GM18507 (cell line): ENCODE measurements around the gene DVL2.
"Not testable (repeated sequence)": the region's sequence is repeated elsewhere in the genome, so short reads cannot be mapped to it uniquely, and the experiment has no call there.

Experiments
- DNase-seq: peaks from one replicate; pipeline ENCODE4 v3.0.0; 2011; ENCODE audit warnings: low read depth; ENCODE audit not compliant: insufficient read length; ENCODE audit errors: extremely low spot score
- FAIRE-seq: peaks from 2 replicates; lab custom pipeline; 2011; peaks lifted over from hg19 to GRCh38; lab: Jason Lieb, UNC

The DVL2 gene

DNA sequence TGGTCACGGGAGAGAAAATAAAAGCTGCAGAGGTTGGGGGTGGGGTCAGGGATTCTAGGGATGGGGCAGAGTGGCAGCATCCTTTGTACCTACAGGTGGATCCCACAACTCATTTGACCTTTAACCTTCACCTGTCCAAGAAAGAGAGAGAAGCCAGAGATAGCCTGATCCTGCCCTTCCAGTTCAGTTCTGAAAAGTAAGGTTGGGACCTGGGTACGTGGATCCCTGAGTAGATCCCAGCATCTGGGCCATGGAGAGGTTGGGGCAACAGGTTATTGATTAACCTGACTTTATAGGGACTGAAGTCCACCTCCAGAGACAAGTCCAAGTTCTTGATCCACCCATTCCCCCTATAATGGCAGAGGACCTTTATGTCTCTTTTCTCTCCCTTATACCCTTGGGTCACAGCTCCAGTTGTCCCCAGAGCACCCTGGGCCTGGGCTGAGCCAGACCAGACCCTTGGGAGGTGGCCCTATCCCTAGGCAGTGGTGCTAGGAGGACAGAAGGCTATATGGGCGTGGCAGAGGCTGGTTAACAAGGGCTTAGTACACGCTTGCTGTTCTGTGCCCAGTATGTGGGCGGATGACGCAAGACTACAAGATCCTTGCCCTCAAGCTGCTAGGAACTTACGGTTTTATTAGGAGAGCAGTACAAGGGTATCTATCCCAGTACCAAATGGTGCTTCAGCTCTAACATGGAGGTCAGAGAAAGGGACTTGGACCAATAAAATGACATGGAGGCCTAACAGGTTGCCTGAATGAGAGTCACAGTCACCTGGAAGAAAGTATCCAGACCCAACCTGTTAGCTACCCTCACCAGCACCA is 24.6 kb upstream of the DVL2 start:
- DNase-seq = no peak
- FAIRE-seq = no peak

DNA sequence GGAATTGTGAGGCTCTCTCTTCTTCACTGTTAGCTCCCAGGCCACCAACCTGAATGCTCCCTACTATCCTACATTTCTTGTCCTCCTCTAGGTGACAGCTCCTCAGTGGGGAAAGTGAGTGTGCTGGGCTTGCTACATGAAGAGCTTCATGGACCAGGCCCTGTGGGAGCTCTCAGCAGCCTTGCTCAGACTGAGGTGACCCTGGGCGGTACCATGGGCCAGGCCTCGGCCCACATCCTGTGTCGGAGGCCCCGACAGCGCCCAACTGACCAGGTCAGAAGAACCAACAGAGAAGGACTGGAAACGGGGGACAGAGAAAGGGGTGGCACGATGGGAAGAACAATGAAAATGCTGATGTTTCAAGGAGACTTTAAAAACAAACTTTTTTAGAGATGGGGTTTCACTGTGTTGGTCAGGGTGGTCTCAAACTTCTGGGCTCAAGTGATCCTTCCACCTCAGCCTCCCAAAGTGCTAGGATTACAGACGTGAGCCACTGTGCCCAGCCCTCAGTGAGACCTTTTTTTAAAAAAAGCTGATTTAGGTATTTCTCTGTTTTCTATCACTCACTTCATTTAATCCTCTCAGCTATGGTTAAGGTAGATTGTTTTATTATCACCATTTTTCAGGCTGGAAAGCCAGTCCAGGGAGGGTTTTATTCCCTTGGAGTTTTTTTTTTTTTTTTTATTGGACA is 22.6 kb upstream of the DVL2 start:
- DNase-seq = no peak
- FAIRE-seq = no peak

DNA sequence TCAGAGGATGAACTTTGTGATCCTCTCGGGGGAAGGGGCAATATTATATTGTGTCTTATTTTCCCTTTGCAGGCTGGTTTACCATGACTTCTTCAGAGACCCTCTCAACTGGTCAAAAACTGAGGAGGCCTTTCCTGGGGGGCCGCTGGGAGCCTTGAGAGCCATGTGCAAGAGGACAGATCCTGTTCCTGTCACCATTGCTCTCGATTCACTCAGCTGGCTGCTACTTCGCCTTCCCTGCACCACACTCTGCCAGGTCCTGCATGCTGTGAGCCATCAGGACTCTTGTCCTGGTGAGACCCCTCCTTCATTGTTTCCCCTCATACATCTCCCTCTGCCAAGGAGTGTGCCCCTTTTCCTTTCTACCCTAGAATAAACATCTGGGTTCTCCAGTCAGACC is 20.2 kb upstream of the DVL2 start:
- DNase-seq (no peak), FAIRE-seq (no peak)

- no peak for DNase-seq
- no peak for FAIRE-seq
These were observed 18.8 kb upstream of the DVL2 start for GRCh38 chr17:7253082-7253481.

- DNase-seq = peak; percentile 81
- FAIRE-seq = no peak
These were observed 18.1 kb upstream of the DVL2 start, which contains the start of gene ELP5 for GRCh38 chr17:7252176-7253043. ELP5 (plus strand) TSS chr17:7252215; CDS start chr17:7252551, 336 bp downstream.

DNA sequence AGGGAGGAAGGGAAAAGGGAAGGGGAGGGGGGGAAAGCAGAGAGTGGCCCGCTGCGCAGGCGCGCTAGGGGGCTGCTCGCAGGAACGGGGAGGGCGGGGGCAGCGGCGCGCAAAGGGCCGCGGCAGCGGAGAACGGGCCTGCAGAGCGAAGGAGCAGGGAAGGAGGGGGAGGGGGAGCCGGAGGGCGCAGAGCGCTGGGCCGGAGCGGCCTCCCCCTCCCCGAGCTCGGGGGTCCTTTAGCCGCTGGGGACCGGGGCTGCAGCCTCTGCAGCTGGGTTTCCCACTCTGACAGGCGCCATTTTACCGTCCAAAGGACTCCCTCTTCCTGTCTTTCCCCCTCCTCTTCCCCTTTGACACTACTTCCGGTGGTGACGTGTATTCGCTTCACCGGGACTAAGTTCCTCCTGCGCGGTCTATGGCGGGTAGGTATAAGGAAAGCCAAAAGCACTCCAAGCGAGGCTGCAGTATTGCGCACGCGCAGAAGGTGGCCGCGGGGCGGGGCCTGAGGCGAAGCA is 17.4 kb upstream of the DVL2 start, which contains the start of gene CTDNEP1:
CTDNEP1 (minus strand) TSS at position 74 of the 515 bp plus-strand sequence. CDS start 438 bp downstream, outside the sequence.
- DNase-seq (peak; percentile 95), FAIRE-seq (peak; percentile 100)

- FAIRE-seq = peak; percentile 64
- no peak for DNase-seq
These were observed 16.6 kb upstream of the DVL2 start for GRCh38 chr17:7250695-7251627.

GRCh38 chr17:7249830-7250229 is 15.5 kb upstream of the DVL2 start:
- DNase-seq (no peak), FAIRE-seq (no peak)

GRCh38 chr17:7249214-7249613 is 14.9 kb upstream of the DVL2 start:
- DNase-seq (no peak), FAIRE-seq (no peak)

DNA sequence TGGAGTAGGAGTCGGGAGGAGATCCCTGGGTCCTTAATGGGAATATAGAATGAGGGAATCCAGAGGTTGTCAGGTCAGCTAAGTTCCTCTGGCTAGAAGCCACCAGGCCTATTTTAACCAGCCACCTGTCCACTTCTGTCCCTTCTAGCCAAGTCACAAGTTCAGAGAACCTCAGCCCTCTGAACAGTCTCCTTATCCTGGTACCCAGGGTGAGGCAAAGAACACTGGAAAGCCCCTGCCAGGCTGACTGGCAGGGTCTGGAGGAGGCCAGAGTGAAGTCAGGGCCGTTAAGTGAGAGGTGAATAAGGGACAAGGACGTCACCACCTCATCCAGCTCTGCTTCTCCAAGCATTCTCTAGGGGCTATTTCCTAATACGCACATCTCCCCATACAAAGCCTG is 14.5 kb upstream of the DVL2 start:
- no peak for FAIRE-seq
- no peak for DNase-seq

DNA sequence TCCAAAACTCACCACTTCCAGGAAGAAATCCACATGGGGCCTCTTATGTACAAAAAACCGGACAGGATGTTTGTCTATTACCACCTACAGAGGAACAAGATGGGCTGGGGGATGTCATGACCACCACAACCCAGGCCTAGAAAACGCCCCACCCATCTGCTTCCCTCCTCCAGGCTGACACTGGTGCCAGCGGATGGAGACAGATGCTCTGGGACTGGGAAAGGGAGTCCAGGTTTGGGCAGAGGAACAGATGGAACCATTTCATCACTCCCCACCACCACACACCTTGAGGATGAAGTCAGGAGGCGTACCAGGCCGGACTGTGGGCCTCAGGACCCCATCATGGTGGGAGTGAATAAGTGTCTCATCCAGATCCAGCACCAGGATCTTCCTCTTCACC is 12.5 kb upstream of the DVL2 start:
- no peak for DNase-seq
- FAIRE-seq = no peak

DNA sequence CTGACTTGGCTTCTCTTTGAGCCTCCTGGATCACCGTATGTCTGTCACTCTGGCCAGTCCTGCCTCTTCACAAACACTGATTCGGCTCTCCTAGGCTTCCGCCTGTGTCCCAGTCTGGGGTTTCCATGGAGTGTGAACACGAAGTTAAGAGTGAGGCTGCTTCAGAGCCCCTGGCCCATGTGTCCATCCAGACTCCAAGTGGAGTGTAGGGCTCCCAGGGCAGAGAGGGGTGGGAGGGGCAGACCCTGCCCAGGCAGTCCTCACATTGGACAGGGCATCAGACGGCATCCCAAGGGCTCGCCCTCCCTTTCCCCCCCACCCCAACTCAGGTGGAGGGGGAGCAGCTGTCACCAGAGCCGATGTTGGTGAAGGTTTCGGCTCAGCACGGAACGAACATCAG is 9.5 kb upstream of the DVL2 start:
- FAIRE-seq, DNase-seq: not testable (repeated sequence)

- no peak for FAIRE-seq
- no peak for DNase-seq
These were observed 9.1 kb upstream of the DVL2 start for GRCh38 chr17:7243453-7243729.

DNA sequence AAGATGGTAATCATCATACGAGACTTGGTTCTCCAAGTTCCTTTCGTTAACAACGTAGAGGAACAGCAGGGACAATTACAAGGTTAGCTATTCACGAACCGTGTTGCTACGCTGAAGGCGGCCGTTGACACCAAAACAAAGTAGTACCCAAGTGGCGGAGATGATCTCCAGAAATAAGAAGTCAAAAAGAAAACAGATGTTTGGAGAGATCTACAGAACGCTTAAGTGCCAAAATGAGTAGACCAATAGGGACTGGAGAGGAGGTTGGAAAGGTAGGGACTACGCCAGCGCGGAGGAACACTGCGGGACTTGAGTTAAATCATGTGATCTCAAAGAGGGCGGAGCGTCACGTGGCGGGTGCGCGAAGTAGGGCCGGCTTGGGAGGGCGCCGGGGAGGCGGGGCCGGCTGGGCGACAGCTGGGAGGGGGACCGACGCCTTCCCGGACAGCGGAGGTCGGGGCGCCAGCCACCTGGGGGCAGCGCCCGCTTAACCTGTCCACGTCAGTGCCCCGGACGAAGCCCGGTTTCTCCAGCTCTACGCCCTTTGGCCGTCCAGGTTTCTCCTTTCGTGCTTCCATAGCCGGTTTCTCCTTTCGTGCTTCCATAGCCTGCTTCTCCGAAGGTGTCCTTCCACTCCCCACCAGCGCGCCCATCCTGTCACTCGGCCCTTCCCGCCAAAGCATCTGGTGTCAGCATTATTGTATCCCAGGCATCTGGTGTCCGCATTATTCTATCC is 8.6 kb upstream of the DVL2 start:
- peak; percentile 97 for FAIRE-seq
- peak; percentile 76 for DNase-seq

DNA sequence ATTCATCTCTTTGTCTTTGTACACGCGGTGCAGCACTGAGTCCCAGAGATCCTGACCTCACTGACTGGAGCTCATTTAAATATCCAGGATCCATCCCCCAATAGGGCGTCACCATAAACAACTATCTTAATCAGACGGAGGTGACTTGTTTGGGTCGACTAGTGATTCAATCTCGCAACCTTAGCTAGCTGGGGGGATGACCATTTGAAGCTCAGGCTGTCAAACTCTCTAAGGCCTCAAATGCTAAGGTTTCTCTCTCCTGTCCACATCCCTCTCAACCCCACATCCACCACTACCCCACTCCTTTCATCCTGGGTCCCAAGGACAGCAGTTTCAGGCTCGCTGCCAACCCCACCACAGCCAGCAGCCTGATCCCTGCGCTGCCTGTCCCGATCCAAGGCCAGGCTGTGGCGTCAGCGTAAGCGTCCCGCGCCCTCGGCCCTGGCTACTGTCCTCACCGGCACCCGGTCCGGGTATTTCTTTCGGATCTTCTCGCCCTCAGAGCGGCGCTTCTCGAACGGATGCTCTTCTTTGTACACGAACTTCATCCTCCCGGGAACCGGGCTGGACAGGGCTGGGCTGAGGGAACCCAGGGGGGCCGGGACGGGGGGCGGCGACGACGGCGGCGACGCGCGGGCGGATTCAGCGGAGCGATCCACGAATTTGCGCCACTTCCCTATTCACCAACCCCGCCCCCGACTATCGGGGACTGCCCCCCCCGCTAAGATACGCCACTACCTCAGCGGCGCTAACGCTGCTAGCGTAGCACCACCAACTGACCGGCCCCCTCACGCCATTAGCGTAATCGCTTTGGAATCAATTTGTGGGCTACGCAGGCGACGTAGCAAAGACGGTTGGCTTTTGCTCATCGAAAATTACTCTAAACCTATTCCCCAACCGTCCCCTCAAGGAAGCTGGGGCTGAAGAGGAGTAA is 7.7 kb upstream of the DVL2 start, which contains the start of gene GABARAP:
GABARAP (minus strand) TSS at position 667 of the 934 bp plus-strand sequence; CDS start at position 548, 119 bp downstream.
- DNase-seq (no peak), FAIRE-seq (no peak)

GRCh38 chr17:7241090-7241733 is 6.9 kb upstream of the DVL2 start:
- FAIRE-seq (peak; percentile 5), DNase-seq (no peak)

DNA sequence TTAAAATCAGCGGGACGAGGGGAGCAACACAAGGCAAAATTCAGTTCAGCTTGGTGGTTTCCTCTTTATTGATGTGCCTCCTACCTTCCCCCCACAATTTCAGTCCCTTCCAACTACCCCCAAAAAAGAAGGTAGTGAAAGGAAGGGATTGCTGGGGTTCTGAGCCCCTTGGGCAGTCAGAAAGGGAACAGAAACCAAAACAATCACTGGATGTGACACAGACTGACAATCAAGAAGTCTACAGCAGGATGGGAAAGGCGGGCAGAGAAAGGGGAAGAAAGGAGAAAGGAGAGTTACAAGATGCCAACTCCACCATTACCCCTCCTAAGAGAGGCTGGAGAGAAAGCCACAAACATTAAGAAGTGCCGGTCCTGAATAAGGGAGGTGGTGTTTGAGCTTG is 6.1 kb upstream of the DVL2 start:
- FAIRE-seq (peak; percentile 31), DNase-seq (no peak)
